Measurements from ENCODE around the gene DMC1.
A peak's percentile ranks its signal among the peaks of the same experiment; 100 is the strongest.
"Not testable (repeated sequence)": the region's sequence is repeated elsewhere in the genome, so short reads cannot be mapped to it uniquely, and the experiment has no call there.

Gene DMC1

GRCh38 chr22:38501797-38502672 lies 67.9 kb downstream of the DMC1 start:
- DNase-seq (ENCODE audit: low read depth): no peak

GRCh38 chr22:38497869-38498268 lies 72.1 kb downstream of the DMC1 start:
- no peak for DNase-seq (ENCODE audit: low read depth)

DNA sequence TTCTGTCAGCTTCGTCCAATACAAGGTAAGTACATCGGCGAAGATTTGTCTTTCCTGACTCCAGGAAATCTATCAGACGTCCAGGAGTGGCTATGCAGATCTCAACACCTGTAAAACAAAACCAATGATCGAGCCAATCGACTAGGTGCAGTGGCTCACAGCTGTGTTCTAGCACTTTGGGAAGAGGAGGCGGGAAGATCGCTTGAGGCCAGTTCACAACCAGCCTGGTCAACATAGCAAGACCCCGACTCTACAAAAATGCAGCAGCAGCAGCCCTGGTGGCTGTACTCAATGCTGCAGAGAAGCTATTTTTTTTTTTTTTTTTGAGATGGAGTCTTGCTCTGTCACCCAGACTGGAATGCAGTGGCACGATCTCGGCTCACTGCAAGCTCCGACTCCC lies 75.0 kb downstream of the DMC1 start:
- no peak for DNase-seq (ENCODE audit: low read depth)

DNA sequence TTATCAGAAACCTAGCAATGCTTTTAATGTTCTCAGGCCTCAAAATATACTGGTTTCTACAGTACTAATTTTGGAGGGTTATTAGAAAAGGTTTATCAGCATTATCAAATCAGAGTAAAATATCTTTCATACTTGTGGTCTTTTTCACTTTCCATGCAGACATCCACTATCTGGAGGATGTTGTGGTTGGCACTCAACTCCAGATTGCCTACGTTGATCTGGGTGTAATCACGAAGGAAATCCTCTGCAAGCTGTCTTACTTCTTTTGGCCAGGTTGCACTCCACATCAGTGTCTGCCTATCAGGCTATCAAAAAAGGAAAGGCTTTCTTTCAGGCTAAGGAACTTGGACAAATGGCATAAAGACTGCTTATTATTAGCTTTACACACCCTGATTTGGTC lies 75.5 kb downstream of the DMC1 start:
- peak; percentile 75 for DNase-seq (ENCODE audit: low read depth)

GRCh38 chr22:38491707-38492348 lies 78.2 kb downstream of the DMC1 start:
- DNase-seq (ENCODE audit: low read depth): no peak

GRCh38 chr22:38490915-38491314 lies 79.1 kb downstream of the DMC1 start:
- peak; percentile 73 for DNase-seq (ENCODE audit: low read depth)

DNA sequence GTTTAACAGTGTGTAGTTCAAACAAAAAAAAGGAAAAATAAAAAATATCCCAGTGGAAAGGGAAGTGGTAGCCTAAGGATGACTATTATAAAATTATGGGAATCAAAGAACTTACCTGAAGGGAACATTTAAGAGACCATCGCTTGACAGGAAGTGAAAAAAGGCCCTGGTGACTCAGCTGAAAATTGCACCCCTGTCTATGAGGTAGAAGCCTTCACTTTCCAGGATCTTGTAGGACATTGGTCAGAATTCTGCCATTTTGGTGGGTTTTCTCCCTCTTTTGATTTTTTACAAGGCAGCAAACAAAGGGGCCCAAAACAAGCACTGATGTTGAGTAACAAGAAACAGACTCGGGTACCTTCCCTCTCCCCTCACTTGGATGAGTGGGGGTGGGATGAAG lies 79.5 kb downstream of the DMC1 start:
- no peak for DNase-seq (ENCODE audit: low read depth)

- peak; percentile 34 for DNase-seq (ENCODE audit: low read depth)
These were observed 80.3 kb downstream of the DMC1 start for GRCh38 chr22:38489561-38490145.

- no peak for DNase-seq (ENCODE audit: low read depth)
These were observed 80.8 kb downstream of the DMC1 start for GRCh38 chr22:38489142-38489541.

GRCh38 chr22:38487946-38488345 lies 82.0 kb downstream of the DMC1 start:
- DNase-seq (ENCODE audit: low read depth): no peak

DNA sequence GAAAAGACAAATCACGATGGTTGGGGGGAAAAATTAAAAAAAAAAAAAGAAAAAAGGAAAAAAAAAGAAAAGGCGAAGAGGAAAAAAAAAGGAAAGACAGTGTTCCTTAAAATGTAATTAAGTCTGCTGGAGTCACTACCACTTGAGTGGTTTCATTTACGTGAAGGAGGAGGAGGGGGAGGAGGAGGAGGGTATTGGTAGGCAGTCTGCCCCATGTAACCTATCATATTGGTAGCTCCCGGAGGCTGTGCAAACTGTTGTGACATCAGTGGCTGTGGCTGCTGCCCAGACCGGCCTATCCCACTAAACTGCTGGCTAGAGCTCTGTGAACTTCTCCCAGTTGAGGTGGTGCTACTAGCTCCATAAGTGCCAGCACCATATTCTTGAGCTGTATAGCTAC lies 84.2 kb downstream of the DMC1 start:
- no peak for DNase-seq (ENCODE audit: low read depth)

DNA sequence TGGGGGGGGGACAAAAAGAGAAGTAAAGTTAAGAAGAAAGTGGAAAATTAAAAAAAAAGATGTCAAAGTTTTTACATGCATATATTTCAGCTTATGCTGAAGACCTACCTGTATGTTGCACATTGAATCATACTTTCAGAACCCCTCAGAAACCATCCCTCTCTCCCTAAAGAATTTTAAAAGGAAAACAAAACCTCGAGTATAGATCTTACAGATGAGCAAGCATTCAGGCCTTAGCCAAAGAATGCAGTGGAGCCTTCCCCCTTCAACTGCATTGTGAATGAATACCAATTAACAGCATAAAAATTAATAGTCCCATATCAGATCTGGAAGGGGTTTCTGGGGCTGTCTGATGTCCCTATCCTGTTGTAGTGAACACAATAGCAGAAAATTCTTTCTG lies 85.7 kb downstream of the DMC1 start:
- DNase-seq (ENCODE audit: low read depth): no peak

GRCh38 chr22:38482662-38483308 lies 87.2 kb downstream of the DMC1 start:
- no peak for DNase-seq (ENCODE audit: low read depth)

DNA sequence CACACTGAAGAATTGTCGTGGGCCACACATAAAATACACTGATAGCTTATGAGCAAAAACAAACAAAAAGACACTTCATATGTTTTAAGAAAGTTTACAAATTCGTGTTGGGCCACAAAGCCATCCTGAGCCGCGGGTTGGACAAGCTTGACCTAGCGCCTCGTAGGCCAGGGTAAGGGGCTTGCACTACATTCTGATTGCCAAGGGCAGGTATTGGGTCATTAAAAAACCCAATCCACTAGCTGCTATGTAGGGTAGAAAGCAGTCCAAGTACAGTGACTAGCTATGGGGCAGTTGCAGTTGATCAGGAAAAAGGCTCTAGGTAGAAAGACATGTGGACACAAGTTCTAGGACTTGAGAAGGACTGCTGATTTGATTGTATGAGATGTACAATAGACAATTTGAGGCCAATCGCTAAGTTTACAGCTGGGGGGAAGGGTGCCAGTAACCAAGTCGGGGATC lies 88.1 kb downstream of the DMC1 start:
- DNase-seq (ENCODE audit: low read depth): no peak

DNA sequence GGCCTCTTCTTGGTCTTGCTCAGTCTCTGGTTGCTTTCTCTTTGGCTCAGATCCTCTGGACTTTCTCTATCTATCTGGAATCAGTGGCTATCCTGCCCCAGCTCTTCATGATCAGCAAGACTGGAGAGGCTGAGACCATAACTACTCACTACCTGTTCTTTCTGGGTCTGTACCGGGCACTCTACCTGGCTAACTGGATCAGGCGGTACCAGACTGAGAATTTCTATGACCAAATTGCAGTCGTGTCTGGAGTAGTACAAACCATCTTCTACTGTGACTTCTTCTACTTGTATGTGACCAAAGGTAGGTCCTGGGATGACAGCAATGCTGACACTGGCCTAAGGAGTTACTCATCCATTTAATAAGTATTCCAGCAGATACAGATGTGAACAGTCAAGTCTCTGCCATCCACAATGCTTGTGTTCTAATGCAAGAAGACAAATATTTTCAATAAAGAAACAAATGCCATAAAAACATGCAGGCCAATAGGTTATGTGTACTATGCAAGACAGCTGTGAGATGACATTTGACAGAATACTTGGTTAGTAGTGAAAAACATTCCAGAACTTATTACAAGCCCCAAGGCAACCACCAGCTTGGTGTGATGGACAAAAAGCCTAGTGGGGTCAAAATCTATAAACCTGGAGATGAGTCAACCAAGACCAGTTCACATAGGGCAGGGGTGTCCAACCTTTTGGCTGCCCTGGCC lies 88.7 kb downstream of the DMC1 start:
- no peak for DNase-seq (ENCODE audit: low read depth)

DNA sequence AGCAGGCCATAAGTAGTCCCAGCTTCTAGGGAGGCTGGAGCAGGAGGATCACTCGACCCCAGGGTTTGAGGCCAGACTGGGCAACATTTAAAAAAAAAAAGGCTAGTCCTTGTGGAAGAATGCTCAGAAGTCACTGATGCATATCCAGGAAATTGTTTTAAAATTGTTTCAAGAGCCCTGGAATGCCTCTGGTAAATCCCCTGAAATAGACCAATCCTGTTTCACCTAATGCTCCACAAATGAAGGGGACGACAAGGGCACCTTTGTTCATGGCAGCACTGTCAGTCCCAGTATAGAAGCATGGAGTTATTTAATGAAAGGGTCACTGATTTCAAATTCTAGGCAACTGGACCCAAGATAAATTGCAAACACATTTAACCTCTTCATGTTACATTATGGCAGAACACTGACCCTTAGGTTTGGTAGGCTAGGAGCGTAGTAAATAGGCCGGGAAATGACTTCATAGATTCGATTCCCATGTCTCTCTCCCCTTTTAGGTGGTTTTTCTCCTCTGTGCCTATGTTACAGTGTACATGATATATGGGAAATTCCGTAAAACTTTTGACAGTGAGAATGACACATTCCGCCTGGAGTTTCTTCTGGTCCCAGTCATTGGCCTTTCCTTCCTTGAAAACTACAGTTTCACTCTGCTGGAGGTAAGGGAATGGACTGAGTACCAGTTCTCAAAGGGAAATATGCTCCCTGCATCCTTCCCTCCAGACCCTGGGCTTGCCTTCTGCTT lies 90.7 kb downstream of the DMC1 start:
- no peak for DNase-seq (ENCODE audit: low read depth)

DNA sequence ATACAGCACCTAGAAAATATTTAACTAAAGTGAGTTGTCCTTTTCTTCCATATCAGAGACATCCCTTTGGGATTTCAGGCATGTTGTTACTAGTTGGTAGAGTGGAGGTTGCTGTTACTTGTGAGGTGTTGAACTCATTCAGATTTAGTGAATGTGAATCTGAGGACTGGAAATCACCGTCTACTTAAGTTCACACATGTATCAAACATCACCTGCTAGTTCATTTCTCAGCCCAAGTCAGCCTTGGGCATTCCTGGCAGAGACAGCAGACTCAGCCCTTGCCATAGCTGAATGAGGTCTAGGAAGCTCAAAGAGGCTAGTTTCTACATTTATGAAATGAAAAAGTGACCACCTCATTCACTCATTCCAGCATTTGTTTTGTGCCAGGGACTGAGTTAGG lies 92.4 kb downstream of the DMC1 start:
- no peak for DNase-seq (ENCODE audit: low read depth)

GRCh38 chr22:38474003-38474607 lies 95.9 kb downstream of the DMC1 start:
- DNase-seq (ENCODE audit: low read depth): no peak

GRCh38 chr22:38471237-38471636 lies 98.7 kb downstream of the DMC1 start:
- no peak for DNase-seq (ENCODE audit: low read depth)

DNA sequence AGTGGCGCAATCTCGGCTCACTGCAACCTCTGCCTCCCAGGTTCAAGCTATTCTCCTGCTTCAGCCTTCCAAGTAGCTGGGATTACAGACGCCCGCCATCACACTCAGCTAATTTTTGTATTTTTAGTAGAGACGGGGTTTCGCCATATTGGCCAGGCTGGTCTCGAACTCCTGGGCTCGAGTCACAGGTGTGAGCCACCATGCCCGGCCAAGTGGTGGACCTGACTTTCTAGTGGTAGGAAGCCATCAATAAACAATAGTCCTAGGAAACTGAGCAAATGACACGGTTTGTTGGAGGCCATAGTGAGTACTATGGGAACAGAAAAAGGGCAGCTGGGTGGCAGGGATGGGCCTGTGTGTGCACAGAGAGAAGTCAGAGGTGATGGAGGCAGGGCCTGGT lies 99.8 kb downstream of the DMC1 start:
- not testable (repeated sequence) for DNase-seq (ENCODE audit: low read depth)

GRCh38 chr22:38469306-38469781 lies 100.6 kb downstream of the DMC1 start:
- DNase-seq (ENCODE audit: low read depth): no peak

Data from amniotic epithelial cell (primary cell).